ENCODE data around the gene DEUP1. TPM values are rescaled to one million over a fixed set of nuclear protein-coding genes. Genes with fewer than 3 reads are reported as not detected.

The DEUP1 gene
- total and polyA plus RNA-seq, 2 donors (not counting 1 experiment from before 2014, with no cell fraction given): not detected

DNA sequence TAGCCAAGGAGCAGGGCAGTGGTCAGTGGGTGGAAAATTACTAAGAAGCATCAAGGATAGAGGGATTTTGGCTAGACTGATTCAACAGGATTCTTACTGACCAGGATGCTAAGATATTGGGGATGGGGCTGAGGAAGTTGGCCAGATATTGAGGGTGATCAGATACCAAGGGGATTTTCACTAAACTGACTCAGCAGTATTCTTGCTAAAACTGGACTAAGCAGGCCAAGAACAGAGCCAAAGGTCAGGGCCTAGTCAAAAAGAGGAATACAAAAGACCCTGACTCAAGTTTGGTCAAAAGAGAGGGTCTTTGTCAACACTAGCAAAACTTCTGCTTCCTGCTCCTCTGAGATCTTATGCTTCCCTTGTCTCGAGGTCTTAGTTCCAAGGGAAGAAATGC is 38.6 kb upstream of the DEUP1 start:
- Mint-ChIP-seq H3K27me3 (peaks cover 12% of the 10 kb centered on the region), H3K9me3 (ENCODE audit: insufficient read depth) (no peaks in the 10 kb centered on the region), H3K27ac (no peak overlapping the region), H3K4me3 (no peak overlapping the region), H3K4me1 (no peaks in the 10 kb centered on the region)
- POLR2A ChIA-PET: no interaction called here
- H3K9me3 ChIP-seq (ENCODE audit: control extremely low read depth in 1 of 3, control insufficient read depth in 2 of 3, insufficient read depth in 1 of 3, low read length in 2 of 3): no peaks in the 10 kb centered on the region
- CTCF ChIA-PET: no interaction called here
- no peak overlapping the region for H3K4me2 ChIP-seq (replicated peaks; ENCODE audit: low read depth, low read length, poor library complexity, severe bottlenecking)
- no peak overlapping the region for H3K27ac ChIP-seq (ENCODE audit: low read length in 2 of 2)
- no peak overlapping the region for H3K4me3 ChIP-seq (ENCODE audit: control extremely low read depth in 1 of 5, extremely low read depth in 1 of 5, insufficient read depth in 1 of 5, low read depth in 2 of 5, low read length in 4 of 5)
- no peak for DNase-seq
- TF ChIP-seq, protein P1, sequence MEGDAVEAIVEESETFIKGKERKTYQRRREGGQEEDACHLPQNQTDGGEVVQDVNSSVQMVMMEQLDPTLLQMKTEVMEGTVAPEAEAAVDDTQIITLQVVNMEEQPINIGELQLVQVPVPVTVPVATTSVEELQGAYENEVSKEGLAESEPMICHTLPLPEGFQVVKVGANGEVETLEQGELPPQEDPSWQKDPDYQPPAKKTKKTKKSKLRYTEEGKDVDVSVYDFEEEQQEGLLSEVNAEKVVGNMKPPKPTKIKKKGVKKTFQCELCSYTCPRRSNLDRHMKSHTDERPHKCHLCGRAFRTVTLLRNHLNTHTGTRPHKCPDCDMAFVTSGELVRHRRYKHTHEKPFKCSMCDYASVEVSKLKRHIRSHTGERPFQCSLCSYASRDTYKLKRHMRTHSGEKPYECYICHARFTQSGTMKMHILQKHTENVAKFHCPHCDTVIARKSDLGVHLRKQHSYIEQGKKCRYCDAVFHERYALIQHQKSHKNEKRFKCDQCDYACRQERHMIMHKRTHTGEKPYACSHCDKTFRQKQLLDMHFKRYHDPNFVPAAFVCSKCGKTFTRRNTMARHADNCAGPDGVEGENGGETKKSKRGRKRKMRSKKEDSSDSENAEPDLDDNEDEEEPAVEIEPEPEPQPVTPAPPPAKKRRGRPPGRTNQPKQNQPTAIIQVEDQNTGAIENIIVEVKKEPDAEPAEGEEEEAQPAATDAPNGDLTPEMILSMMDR (IDR thresholded peaks at IDR 0.05): no peak
- no peak for TF ChIP-seq EZH2 (IDR thresholded peaks at IDR 0.05; ENCODE audit: borderline replicate concordance, insufficient read depth, low read depth, low read length, poor library complexity, severe bottlenecking)
- ATAC-seq (ENCODE audit: low read depth): no peak
- H4K20me1 ChIP-seq (ENCODE audit: control insufficient read depth, insufficient read depth, low read length, poor library complexity, severe bottlenecking): no peaks in the 10 kb centered on the region
- no peaks in the 10 kb centered on the region for H3K4me1 ChIP-seq (ENCODE audit: control insufficient read depth in 2 of 2, insufficient read depth in 2 of 2, low read length in 2 of 2)
- WGBS (ENCODE audit: insufficient coverage): 58% methylated on average over 1 of the region's 1 CpG
- no peak overlapping the region for H3K9ac ChIP-seq (ENCODE audit: low read length)
- no peaks in the 10 kb centered on the region for H3K27me3 ChIP-seq (replicated peaks in 1 of 4; ENCODE audit: control extremely low read depth in 1 of 4, control insufficient read depth in 3 of 4, insufficient read depth in 4 of 4, low read length in 3 of 4)
- no peaks in the 10 kb centered on the region for H3K36me3 ChIP-seq (replicated peaks in 1 of 2; ENCODE audit: control extremely low read depth in 1 of 2, control insufficient read depth in 1 of 2, extremely low read depth in 1 of 2, insufficient read depth in 2 of 2, low read length in 1 of 2)
- no peak overlapping the region for H2AFZ ChIP-seq (ENCODE audit: insufficient read depth, low read depth, low read length, poor library complexity, severe bottlenecking)
- intact Hi-C loops (cut with micrococcal nuclease): no loop called here
- no peaks in the 10 kb centered on the region for H3K79me2 ChIP-seq (ENCODE audit: control insufficient read depth, insufficient read depth, low read length)

DNA sequence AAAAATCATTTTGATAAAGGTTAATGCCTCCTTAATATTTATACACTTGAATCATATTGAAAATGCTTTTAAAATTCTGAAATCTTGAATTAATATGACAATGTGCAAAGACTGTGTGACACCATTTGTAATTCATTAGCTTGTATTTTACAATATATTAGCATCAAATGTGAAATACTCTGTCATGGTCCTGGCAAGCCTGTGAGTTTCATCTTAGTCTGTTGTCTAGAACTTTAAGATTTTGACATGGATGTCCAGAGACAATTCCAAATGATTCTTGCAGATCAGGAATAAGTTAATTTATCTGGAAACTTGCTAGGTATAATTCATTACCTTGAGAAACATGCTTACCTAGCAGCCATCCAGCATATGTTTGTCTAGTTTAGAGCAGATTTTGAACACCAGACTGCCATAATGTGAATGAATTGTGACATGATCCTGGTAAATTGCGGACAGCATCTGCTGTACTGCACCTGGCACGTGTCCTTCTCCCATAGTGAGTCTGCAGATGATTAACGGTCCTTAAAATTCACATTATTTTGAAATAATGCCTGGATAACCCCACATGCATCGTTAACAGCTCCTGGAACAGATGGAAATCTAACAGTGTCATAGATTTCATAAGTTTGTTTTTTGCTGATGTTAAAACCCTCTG is 34.5 kb upstream of the DEUP1 start:
- no peaks in the 10 kb centered on the region for H3K4me1 ChIP-seq (ENCODE audit: control insufficient read depth in 2 of 2, insufficient read depth in 2 of 2, low read length in 2 of 2)
- H3K27me3 ChIP-seq (replicated peaks in 1 of 4; ENCODE audit: control extremely low read depth in 1 of 4, control insufficient read depth in 3 of 4, insufficient read depth in 4 of 4, low read length in 3 of 4): no peaks in the 10 kb centered on the region
- ATAC-seq (ENCODE audit: low read depth) (no peak), DNase-seq (no peak)
- no peak overlapping the region for H3K27ac ChIP-seq (ENCODE audit: low read length in 2 of 2)
- no peaks in the 10 kb centered on the region for H4K20me1 ChIP-seq (ENCODE audit: control insufficient read depth, insufficient read depth, low read length, poor library complexity, severe bottlenecking)
- Mint-ChIP-seq H3K27ac (no peak overlapping the region), H3K4me3 (no peak overlapping the region), H3K27me3 (peaks cover 18% of the 10 kb centered on the region), H3K4me1 (no peaks in the 10 kb centered on the region), H3K9me3 (ENCODE audit: insufficient read depth) (no peaks in the 10 kb centered on the region)
- H2AFZ ChIP-seq (ENCODE audit: insufficient read depth, low read depth, low read length, poor library complexity, severe bottlenecking): no peak overlapping the region
- CTCF ChIA-PET: no interaction called here
- no CpG with 5 or more reads among the region's 4 CpGs for WGBS (ENCODE audit: insufficient coverage)
- no peak for TF ChIP-seq EZH2 (IDR thresholded peaks at IDR 0.05; ENCODE audit: borderline replicate concordance, insufficient read depth, low read depth, low read length, poor library complexity, severe bottlenecking)
- TF ChIP-seq, protein P1 (IDR thresholded peaks at IDR 0.05): no peak
- H3K9me3 ChIP-seq (ENCODE audit: control extremely low read depth in 1 of 3, control insufficient read depth in 2 of 3, insufficient read depth in 1 of 3, low read length in 2 of 3): no peaks in the 10 kb centered on the region
- no peak overlapping the region for H3K4me3 ChIP-seq (ENCODE audit: control extremely low read depth in 1 of 5, extremely low read depth in 1 of 5, insufficient read depth in 1 of 5, low read depth in 2 of 5, low read length in 4 of 5)
- no peaks in the 10 kb centered on the region for H3K79me2 ChIP-seq (ENCODE audit: control insufficient read depth, insufficient read depth, low read length)
- H3K9ac ChIP-seq (ENCODE audit: low read length): no peak overlapping the region
- H3K36me3 ChIP-seq (replicated peaks in 1 of 2; ENCODE audit: control extremely low read depth in 1 of 2, control insufficient read depth in 1 of 2, extremely low read depth in 1 of 2, insufficient read depth in 2 of 2, low read length in 1 of 2): no peaks in the 10 kb centered on the region
- POLR2A ChIA-PET: no interaction called here
- no peak overlapping the region for H3K4me2 ChIP-seq (replicated peaks; ENCODE audit: low read depth, low read length, poor library complexity, severe bottlenecking)
- intact Hi-C loops (cut with micrococcal nuclease): no loop called here
